GM18499 (cell line): Measurements from ENCODE around the gene TGM2.

Experiments
- ATAC-seq: cut with Tn5 transposase; IDR thresholded peaks from one replicate; pipeline ENCODE4 v1.9.1; 2021; ENCODE audit warnings: moderate number of reproducible peaks; ENCODE audit not compliant: insufficient read depth, unreplicated experiment

The TGM2 gene

DNA sequence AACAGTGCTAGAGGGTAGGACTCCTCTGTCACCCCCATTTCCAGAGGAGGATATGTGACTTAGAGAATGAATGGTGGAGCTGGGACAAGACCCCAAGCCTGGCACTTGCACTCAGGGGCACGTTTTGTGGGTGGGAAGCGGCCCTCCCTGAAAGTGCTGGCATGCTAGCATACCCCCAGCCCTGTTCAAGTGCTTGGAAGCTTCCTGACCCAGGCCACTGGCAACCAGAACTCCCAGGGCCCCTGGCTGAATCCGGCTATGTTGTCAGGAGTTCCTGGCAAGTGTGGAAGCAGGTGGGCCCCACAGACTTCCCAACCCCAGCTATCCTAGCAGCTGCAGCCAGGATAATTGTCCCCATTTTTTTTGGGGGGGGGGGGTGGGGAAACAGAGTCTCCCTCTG, 35.6 kb upstream of the TGM2 start:
- ATAC-seq, result no peak

DNA sequence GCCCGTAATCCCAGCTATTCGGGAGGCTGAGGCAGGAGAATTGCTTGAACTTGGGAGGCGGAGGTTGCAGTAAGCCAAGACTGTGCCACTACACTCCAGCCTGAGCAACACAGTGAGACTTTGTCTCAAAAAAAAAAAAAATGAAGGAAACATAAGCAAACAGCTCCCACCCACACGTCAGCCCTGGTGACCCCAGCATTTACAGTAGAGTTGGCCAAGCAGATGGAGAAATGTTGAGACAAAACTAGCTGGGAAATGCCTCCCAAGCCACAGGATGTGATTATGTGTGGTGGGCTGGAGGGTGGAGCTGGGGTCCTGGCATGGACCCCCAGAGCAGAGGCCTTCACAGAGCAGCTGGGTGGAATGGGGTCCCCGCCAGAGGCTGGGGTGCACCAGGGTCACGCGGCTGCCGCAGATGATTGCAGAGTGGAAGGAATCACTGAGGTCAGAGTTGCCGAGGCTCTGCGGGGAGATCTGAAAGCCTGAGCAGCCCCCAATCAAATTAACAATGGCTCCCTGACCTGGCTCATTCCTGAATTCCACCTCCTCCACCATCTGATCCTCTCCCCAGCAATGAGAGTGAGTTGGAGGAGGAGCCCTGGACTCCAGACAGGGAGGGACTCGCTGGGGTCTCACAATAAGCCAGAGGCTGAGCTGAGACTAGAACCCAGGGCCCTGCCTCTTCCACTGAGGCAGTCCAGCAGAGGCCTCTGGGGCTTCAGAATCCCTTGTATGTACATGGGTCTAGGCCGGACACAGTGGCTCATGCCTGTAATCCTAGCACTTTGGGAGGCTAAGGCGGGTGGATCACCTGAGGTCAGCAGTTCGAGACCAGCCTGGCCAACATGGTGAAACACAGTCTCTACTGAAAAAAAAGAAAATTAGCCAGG, 34.7 kb upstream of the TGM2 start:
- no peak for ATAC-seq

DNA sequence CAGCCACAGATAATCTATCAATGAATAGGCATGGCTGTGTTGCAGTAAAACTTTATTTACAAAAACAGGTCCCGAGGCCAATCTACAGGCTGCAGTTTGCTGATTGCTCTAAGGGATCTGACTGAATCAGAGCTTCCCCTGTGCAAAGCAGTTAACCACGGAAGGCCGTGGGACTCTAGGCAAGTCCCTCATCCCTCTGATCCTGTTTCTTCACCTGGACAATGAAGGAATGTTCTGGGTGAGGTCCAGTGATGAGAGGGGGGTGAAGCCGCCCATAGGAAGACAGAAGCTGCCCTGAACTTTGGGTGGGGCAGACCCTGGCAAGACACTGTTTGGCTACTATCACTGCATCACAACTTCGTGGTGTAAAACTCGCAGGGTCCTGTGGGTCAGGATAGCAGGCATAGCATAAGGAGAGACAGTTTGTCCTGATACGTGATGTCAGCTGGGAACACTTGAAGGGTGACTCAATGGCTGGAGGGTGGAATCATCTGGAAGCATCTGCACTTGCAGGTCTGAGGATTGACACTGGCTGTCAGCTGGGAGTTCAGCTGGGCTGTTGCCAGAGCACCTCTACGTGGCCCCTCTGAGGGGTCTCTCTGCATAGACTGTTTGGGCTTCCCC, 33.3 kb upstream of the TGM2 start:
- ATAC-seq, result no peak

DNA sequence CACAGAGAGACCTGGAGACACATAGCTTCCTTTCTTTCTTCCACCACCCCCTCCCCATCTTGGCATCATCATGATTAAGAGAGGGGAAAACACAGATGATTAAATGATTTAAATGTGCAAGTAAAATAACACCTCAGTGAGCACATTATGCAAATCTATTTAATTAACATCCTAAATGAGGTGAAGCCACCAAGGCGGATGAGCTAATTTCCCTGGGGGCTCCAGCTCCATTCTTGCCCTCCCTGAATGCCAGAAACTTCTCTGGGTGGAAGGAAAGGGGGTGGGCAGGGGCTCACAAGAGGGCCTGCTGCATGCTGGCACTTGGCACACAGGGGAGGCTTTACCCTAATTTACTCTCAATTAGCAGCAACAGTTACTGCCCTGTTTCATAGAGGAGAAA, 32.5 kb upstream of the TGM2 start:
- no peak for ATAC-seq

DNA sequence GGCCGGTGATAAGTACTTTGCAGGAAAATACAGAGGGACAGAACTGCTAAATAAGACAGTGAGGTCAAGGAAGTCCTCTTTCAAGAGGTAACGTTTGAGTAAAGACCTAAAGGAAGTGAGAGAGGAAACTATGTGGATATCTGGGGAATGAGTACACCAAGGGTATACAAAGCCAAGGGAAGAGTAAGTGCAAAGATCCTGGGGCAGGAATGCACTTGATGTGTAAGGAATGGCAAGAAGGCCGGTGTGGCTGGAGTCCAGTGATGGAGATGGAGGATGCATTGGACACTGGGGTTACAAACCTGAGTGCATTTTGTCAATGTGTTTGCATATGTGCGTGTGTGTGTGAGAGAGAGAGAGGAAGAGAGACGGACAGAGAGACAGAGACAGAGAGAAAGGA, 32.1 kb upstream of the TGM2 start:
- ATAC-seq, result no peak

DNA sequence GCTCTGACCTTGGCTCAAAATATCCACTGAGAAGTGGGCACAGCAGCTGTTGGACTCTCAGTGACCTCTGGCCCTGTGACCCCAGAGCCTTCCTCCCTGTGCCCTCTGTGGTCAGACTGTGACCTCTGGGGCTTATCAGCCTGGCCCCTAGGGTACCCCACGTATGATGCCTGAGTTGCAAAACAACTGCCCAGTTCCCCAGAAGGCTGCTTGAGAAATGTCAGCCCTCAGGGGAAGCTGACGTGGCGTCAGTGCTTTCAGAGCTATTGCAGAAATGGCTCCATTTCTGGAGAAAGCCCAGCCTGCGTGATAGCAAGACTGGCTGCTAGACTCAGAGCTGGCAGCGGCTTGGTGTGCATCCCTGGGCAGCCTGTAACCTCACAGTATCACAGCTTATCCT, 31.5 kb upstream of the TGM2 start:
- ATAC-seq, result no peak

DNA sequence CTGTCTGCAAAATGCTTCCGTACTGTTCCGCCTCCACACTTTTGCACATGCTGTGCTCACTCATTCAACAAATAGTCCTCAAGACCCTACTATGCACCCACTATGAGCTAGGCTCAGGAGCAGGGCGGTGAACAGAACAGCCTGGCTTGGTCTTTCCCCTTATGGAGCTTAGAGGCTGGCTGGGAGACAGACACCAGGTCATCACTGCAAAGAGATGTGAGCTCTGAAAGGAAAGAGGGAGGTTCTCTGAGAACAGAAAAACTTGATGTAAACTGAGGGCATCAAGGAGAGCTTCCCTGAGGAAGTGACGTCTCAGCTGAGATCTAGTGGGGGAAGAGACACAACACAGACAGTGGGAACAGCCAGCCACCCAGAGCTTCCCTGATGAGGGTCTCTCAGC, 31.0 kb upstream of the TGM2 start:
- no peak for ATAC-seq

DNA sequence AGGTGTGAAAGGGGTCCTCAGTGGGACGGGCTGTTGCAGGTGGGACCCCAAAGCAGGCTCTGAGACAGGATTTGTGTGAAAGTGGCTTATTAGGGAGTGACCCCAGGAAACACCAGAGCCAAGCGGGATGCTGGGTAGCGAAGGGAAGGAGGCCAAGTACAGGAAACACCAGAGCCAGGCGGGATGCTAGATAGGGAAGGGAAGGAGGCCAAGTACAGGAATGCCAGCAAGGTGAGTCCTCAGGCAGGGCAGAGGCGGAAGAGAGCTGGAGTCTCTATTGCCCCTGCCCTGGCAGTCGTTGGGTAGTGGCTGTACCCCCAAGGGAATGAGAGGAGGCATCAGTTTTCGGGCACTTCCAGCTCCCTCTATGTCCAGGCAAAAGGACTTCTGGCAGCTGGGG, 30.5 kb upstream of the TGM2 start:
- no peak for ATAC-seq

DNA sequence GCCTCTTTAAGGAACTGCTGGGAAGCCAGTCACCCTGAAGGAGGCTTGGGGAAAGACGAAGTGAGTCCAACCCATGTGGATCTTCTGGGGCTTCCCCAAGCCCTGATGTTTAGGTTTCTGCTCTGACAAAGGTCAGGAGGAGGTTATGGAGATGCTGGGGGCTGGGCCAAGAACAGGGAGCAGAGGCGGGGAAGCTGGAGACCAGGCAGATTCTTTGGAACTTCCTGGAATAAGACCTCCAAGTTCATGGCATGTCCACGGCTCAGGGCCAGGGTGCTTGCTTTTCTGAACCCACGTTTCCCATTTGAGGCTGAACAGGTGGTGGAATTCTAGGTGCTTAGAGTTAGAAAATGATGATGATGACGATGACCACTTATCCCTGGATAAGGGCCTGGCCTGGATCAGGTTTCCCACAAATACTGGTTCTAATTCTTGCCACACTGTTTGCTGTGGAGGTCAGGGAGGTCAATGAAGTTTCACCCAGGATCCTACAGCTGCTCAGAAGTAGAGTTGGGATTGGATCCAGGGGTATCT, 30.0 kb upstream of the TGM2 start:
- ATAC-seq, result no peak

DNA sequence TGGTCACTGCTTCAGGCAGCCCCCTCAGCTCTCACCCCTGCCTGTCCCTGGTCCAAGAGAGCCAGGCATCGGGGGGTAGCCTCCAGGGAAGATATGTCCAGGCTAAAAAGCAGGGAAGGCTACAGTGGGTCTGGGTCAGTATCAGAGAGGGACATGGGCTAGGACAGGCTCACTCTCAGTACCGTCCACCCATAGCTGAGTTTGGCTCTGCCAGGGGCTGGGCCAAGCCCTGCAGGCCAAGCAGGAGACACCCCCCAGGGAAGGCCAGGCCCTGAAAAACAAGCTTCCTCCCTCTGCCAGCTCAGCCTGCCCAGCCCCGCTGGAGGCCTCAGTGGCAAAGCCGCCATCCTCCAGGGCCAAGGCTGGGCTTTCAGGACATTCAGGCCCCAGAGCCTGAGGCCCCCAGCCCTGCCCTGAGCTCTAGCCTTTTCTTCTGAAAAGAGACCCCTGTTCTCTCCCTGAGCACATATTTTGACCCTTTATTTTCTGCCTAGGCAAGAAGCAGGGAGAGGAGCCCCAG, 28.6 kb upstream of the TGM2 start:
- no peak for ATAC-seq

DNA sequence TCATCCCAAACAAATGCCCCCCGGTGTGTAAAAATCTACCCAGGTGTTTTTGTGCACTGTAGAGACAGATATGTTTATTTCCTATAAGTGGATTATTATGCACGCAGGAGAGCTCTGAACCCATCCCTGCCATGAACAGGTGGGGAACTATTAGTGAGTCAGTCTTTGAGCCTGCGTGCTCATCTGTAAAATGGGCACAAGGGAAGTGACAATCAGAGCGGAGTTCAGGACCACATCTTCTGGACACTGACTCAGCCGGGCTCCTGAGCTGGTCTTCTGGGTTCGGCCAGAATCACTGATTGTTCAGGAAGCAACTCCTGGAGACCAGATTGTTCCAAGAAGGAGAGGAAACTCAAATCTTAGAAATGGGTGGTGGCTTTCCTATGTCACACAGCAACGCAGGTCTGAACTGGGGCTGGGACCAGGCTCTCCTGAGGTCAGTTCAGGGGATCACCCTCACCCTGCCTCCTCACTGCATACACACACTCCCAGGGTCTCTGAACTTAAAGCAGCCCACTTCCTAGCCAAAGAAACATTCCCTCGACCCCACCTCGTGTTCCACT, 27.3 kb upstream of the TGM2 start:
- no peak for ATAC-seq

DNA sequence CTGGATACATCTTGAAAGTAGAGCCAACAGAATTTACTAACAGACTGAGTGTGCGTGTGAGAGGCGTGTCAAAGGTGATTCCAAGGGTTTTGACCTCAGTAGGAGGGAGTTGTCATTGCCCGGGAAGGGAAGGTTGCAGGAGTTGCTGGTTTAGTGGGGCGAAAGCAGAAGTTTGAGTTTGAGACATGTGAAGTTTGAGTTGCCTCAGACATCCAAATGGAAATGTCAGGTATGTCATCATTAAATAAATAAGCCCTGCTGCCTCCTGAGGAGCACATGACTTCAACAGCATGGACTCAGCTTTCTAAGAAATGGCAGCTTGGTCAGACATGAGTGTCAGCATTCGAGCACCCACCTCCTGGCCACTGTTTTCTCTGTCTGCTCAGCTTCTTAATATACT, 26.6 kb upstream of the TGM2 start:
- ATAC-seq, result no peak

DNA sequence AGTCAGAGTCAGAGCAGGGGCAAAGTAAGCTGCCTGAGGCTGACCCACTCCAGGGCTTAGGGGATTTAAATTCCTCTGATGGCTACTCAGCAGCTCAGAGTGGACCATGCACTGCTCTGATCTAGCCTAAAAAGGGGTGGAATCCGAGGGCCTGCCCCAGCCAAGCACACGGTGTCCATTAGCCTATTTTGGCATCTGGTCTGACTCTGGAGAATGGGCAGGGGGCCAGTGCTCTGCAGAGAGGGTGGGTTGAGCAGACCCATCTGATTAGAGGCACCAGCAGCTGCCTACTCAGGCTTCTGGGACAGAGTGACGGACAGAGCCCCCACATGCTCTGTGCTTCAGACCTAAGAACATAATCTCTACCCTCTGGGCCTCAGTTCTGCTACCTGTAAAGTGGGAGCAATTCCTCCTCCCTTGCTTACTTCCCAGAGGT, 25.9 kb upstream of the TGM2 start:
- no peak for ATAC-seq

DNA sequence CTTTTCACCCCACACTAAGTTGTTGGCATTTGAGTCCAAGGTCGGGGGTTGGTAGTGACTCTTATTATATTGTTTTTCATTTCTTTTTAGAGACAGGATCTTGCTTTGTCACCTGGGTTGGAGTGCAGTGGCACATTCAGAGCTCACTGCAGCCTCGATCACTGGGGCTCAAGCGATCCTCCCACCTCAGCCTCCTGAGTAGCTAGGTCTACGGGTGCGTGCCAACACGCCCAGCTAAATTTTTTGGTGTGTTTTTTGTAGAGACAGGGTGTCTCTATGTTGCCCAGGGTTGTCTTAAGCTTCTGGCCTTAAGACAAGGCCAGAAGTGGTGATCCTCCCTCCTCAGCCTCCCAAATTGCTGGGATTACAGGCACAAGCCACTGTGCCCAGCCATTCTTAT, 25.1 kb upstream of the TGM2 start:
- ATAC-seq, result no peak

DNA sequence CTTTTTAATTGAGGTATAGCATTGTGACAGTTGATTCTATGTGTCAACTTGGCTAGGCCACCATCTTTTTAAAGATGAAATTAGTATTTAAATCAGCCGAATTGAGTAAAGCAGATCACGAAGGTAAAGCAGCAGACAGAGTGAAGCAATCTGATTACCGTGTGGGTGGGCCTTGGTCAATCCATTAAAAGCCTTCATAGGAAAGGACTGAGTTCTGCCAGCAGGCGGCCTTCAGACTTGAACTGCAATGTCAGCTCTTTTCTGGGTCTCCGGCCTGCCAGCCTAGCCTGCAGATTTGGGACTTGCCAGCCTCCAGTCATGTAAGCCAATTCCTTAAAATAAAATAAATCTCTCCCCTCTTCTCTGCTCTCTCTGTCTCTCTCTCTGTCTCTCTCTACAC, 22.4 kb upstream of the TGM2 start:
- ATAC-seq, result no peak

DNA sequence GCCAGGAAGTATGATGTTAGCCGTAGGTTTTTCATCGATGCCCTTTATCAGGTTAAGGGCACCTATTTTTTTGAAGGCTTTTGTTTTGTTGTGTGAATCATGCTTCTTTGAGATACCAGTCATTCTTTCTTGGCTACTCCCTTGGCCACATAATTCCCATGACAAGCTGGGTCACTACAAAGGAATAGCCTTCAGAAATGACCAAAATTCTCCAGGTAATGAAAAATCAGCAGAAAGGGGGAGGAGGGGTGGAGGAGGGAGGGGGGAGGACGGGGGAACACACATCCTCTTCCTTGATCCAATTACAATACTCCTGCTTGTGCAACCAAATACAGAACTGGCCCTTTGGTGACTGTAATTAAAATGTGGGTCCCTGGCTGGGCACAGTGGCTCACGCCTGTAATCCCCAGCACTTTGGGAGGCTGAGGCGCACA, 21.7 kb upstream of the TGM2 start:
- no peak for ATAC-seq

DNA sequence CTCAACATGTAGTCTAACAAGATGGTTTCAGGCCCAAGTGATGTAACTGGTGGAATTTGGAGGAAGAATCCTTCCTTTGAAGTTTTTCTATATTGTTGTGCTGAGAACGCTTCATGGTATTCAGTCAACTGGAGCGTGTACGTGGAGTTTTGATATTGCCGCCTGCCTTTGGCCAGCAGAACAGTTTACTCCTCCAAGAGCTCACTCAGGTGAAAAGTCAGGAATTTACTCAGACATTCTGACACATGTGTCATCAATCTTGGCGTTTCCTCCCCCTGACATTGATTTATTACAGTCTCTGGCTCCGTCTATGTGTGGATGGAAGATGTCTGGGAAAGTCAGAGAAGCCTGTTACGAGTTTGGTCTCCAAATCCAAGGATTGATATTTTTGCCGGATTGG, 19.0 kb upstream of the TGM2 start:
- ATAC-seq, result no peak

DNA sequence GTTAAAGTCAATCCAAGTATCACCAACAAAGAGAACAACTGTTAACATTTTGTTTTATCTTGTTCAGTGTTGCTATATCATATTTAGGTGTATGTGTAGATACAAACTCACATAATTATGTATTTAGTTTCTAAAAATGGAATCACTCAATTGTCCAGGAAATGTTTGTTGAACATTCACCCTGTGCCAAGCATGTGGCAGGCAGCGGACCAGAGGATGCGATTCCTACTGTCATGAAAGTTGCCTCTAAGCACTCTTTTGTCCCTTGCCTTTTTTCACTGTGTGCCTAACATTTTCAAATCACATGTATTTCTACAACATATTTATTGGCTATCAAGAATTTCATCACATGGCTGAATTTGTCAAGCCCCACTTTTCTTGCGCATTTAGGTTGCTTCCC, 16.9 kb upstream of the TGM2 start:
- ATAC-seq, result no peak

DNA sequence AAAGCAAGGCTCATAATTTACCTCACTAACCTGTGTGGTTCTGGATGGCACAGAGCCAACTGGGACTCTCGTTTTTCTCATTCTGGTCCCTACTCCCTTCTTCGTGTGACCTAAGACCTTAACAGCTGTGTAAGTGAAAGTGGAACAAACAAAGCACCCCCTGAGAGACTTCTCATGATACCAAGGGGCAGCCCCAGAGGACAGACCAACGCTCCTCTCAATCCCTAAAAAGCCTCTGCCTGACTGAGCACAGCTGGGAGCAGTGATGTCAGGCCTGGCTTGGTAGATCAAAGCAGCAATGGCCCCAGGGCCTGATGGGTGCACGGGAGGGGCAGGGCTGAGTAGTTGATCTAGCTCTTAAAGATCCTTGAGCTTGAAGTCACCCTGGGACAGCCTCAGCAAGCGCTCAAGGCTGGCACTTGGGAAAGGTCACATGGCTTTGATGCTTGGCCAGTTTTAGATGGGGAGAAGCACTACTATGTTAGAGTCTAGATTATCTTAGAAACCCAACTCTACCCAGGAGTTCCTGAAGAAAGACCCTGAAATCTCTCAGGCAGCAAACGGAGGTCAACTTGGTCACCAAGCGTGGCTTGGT, 16.2 kb upstream of the TGM2 start:
- ATAC-seq, result no peak

DNA sequence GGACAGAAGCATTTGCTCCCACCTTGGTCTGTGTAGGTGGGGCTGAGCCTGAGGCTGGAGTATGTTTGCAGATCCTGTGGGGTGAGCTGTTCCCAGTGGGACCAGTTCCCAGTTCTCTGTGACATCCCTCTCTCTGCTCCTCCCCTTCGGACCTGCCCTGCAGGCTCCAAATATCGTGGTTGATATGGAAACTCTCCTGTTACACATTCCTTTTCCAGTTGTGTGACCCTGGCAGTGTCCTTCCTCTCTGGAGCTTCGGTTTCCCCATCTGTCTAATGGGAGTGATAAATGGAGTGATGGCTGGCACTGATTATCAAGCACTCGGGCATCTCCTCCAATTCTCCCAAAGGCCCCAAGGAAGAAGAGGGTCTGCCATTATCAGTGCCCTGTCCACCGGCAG, 15.7 kb upstream of the TGM2 start:
- no peak for ATAC-seq

DNA sequence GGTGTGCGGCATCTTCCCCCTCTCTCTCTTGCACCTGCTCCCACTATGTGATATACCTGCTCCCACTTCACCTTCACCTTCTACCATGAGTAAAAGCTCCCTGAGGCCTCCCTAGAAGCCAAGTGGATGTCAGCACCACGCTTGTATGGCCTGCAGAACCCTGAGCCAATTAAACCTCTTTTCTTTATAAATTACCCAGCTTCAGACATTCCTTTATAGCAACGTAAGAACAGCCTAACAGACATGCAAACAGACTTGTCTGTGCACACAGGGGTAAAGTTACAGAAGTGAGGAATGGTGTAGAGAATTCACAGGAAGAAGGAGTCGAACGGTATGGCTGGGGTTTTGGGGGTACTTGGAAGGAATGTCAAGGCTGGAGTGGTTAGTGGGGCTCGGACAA, 14.8 kb upstream of the TGM2 start:
- no peak for ATAC-seq
